IPS DF 19.7 (cell line): ENCODE data around the gene PPP2R2B.

ENCODE experiments used
- DNase-seq: peaks from one replicate; pipeline ENCODE4 v3.0.0-alpha.2; 2013; ENCODE audit warnings: low read depth, low spot score

Gene PPP2R2B

GRCh38 chr5:146878476-146879172, at the start of gene PPP2R2B:
TSS of gene PPP2R2B (minus strand) at chr5:146878757.
- no peak for DNase-seq

DNA sequence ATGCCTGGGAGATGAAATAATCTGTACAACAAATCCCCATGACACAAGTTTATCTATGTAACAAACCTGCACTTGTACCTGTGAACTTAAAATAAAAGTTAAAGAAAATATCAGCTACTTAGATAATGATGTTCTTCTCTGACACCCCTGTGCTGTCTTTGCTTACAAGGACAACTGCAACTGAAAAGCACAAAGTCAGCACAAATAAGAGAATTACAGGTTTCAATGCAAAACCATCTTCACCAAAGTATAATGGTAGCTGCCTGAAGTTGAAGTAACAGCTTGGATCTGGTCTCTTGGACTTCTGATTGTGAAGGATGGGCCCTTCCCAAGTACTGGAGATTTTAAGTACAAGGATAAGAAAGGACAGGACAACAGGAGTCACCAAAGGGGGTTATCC, 45.6 kb upstream of the PPP2R2B start:
- no peak for DNase-seq

DNA sequence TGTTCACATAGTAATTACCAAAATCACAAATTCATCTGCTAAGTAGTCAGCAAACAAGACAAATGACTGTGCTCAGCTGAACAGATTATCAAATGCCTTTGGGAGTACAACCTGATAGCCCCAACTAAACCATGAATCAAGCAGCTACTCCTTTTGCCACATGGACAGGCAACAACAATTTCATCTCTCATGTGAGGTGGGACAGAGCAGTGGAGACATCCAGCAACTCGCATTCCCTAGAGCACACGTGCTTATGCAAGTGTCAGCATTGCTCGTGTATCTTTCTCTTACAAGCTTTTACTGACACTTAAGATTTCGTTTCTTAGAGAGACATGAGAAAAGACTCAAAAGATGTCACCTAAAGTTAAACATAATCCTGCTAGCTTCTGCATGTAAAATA, 42.7 kb upstream of the PPP2R2B start:
- no peak for DNase-seq

DNA sequence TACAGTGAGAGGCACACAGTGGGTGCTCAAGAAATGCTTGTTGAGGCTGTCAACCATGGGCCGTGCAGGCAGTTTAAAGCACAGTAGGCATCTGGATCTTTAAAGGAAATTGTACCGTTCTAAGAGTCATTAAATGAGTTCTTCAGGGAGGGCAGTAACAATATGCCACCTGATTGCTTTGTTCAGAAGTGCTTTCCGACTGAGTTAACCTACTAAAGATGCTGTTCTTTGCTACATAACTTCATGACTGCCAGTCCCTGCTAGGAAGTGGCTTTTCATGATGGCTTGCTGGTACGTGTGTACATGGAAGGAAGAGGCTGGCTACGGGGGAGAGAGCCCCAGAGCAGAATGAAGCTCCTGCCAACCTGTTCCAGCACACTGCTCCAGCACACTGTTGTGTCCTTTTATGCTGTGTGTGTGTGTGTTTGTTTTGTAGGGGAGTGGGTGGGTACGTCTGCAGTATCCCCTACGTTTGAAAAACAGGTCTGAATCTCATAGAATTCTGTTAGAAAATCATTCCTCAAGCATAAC, 41.9 kb upstream of the PPP2R2B start:
- no peak for DNase-seq

DNA sequence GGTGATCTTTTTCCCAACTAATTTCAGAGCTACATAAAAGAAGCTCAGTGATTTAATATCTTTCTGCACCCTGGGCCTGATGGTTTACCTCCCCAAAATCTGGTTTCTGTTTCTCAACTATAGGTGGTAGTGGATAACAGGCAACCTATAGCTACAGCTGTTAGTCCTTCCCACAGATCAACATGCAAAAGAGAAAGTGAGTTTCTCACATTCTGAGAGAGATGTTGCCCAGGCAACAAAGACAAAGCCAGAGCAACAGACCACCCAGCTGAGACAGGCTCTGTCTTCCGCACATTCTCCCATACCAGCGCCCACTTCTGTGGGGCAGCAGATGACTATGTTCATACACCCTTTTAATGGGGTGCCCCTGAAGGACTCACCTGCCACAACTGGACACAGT, 40.7 kb upstream of the PPP2R2B start:
- peak; percentile 38 for DNase-seq

DNA sequence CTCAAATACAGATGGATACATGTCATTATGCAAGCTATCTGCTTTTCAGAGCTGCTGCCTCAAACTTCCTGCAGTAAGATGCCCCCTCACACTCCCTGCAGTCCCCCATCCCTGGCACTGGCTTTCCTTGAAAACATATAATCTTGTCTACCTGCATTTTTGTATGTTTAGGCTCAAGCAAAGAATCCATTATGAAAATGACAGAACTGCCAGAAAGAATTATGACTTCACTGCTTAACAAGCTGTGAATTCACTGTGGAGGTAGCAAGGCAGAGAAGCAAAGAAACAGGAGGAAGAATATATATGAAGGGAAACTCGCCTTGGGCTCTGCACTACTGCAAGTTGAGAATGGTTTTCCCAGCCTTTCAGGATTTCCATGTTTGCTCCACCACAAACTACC, 39.4 kb upstream of the PPP2R2B start:
- no peak for DNase-seq

- DNase-seq = no peak
These were observed 34.3 kb upstream of the PPP2R2B start for GRCh38 chr5:146912874-146913273.

DNA sequence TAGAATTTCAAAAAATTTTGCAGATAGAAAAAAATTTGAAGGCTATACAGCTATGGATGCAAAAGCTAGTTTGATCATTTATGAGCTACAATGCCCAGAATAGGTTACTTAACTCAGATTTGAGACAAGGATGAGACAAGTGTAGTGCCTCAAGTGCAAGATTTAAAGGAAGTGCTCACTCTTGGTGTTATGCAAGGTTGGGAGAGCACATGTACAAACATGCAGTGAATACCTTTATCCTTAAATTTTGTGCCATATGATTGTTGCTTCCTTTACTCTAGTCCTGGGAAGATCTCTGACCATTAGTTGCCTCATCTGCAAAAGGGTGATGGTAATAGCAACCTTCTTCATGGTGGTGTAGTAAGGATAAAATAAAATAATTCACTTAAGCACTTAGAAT, 31.7 kb upstream of the PPP2R2B start:
- no peak for DNase-seq

GRCh38 chr5:146909255-146910068, 30.9 kb upstream of the PPP2R2B start:
- no peak for DNase-seq

GRCh38 chr5:146906803-146907202, 28.2 kb upstream of the PPP2R2B start:
- peak; percentile 61 for DNase-seq

DNA sequence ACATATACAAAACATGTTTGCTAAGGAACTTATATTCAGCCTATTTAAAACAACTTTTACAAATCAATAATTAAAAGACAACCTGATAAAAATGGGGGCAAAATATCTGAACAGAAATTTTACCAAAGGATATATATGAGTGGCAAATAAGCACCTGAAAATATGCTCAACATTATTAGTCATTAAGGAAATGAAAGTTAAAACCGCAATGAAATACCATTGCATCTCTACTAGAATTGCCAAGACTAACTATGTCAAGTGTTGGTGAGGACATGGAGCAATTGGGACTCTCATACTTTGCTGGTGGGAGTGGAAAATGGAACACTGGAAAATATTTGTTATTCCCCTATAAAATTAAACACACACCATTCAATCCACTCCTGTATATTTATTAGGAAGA, 26.3 kb upstream of the PPP2R2B start:
- DNase-seq = no peak

DNA sequence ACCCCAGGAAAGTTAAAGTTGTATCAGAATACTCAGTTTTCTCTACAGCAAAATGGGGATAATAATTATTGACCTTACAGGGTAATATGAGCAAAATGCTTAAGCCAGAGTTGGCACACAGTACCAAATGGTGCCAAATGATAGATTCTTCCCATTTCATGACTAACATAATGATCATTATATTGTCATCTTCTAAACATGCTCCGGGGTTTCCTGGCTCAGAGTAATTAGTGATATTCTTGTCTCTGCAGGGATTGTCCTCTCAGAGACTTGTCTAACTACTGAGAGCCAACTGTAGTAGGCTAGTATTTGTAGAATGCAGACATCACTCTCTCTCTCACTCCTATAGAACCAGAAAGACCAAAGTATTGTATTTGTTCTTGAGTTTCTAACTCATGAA, 25.2 kb upstream of the PPP2R2B start:
- DNase-seq = no peak

DNA sequence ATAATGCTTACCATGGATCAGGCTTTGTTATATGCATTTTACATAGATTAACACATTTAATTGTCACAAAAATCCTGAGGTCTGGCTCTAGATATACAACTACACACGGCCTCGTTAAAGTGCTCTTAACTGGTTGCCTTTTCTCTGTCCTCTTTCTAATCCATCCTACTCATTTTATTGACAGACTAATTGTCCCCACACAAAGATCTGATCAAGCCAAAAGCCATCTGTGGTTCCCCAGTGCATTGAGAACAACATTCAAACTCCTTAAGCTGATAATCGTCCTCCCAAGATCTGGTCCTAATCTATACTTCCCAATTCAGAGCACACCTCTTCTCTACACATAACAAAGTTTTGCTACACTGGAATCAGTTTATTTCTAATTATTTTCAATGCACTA, 23.9 kb upstream of the PPP2R2B start:
- DNase-seq = no peak

DNA sequence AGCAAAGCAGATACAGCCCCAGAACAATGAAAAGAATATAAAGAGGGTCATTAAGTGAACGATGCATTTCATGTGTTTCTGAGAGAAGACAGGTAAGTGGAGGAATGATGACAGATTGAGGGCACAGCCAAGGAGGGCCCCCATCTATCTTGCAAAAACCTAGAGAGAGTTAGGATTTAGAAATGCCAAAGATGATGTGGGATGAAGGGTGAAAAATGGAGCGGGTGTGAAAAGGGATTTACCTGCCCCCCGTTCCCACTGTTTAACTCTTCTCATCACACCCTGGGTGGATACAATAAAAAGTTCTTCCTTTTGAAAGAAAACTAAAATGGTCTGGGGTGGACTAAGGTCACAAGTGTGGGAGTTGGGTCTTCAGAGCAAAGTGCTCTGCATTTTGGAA, 18.5 kb upstream of the PPP2R2B start:
- DNase-seq = no peak

- no peak for DNase-seq
These were observed 16.4 kb upstream of the PPP2R2B start for GRCh38 chr5:146894753-146895521.

DNA sequence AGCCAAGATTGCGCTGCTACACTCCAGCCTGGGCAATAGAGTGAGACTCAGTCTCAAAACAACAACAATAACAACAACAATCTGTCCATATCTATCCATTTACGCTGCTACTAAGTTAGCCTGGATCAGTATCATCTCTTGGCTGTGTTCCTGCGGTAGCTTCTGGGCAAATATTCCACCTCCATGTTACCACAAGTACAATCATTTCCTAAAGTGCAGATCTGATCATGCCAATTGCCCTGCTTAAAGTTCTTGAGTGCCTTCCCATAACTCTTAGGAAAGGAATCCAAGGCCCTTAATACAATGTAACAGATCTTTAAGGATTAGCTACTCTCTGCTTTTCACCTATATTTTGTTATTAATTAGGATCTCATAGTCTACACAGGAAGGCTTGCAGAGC, 15.4 kb upstream of the PPP2R2B start:
- DNase-seq = no peak

DNA sequence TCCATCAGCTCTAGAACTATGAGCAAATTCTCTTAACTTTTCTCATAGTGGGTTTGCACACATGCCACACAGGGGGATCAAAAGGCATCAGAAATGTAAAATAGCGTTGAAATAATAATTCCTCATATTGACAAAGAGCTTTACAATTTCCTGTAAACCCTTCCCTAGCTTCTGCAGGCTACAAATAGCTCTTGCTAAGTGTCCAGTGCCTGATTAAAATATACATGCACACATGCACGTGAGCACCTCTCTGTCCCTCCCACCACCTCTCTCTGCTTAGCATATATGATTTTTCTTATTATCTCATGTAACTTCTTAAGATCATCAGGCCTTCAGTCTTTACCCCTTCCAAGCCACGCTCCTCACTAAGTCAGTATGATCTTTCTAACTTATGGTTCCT, 13.7 kb upstream of the PPP2R2B start:
- no peak for DNase-seq

- no peak for DNase-seq
These were observed 13.0 kb upstream of the PPP2R2B start for GRCh38 chr5:146891511-146891910.

GRCh38 chr5:146890731-146891440, 12.3 kb upstream of the PPP2R2B start:
- DNase-seq = no peak

DNA sequence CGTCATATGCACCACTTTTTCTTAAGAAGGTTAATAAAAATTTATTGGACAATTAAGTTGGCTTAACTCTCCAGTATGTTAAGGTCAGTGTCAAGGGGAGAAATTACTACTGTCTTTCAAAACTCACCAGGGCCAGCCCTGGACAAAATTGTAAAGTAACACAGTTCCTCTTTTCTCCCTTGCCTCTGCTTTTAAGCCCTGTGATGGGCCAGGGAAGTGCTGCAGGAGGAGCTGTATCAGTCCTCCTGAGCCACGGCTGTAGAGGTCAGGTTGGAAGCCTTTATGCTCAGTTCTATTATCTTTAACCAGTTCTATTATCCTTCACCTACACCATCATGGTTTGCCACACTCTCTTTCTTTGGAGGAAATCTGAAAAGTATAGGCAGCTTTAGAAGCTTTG, 11.5 kb upstream of the PPP2R2B start:
- no peak for DNase-seq

- no peak for DNase-seq
These were observed 10.6 kb upstream of the PPP2R2B start for GRCh38 chr5:146889169-146889568.
